Stimulated activated CD8-positive, alpha-beta memory T cell treated with anti-CD3 and anti-CD28 coated beads, Interleukin-2, amount 100 ng/mL, for 1 hour (primary cell): ENCODE data around the gene CD36.
"Not testable (repeated sequence)": the region's sequence is repeated elsewhere in the genome, so short reads cannot be mapped to it uniquely, and the experiment has no call there.

Source experiments
- DNase-seq, 2 donors: peaks; one replicate each; pipeline ENCODE4 v3.0.0-alpha.2; 2020; ENCODE audit warnings: low read depth in 2 of 2

CD36 gene

GRCh38 chr7:80653244-80653643, 14.8 kb downstream of the CD36 start:
- no peak for DNase-seq

- no peak for DNase-seq
These were observed 16.5 kb downstream of the CD36 start for GRCh38 chr7:80654887-80655340.

GRCh38 chr7:80656029-80656428, 17.6 kb downstream of the CD36 start:
- no peak for DNase-seq

- DNase-seq: no peak
These were observed 20.9 kb downstream of the CD36 start for GRCh38 chr7:80659120-80660055.

- DNase-seq: no peak
These were observed 22.5 kb downstream of the CD36 start for GRCh38 chr7:80660939-80661338.

GRCh38 chr7:80661729-80662128, 23.3 kb downstream of the CD36 start:
- no peak for DNase-seq

- no peak for DNase-seq
These were observed 23.8 kb downstream of the CD36 start for GRCh38 chr7:80662252-80662651.

- no peak for DNase-seq
These were observed 27.1 kb downstream of the CD36 start for GRCh38 chr7:80665526-80665925.

- no peak for DNase-seq
These were observed 27.9 kb downstream of the CD36 start for GRCh38 chr7:80666376-80666775.

- not testable (repeated sequence) for DNase-seq
These were observed 30.9 kb downstream of the CD36 start for GRCh38 chr7:80669367-80669766.

- DNase-seq: no peak
These were observed 33.3 kb downstream of the CD36 start for GRCh38 chr7:80671744-80672143.

- DNase-seq: no peak
These were observed 36.6 kb downstream of the CD36 start for GRCh38 chr7:80675090-80675489.

GRCh38 chr7:80676404-80676803, 38.0 kb downstream of the CD36 start:
- no peak for DNase-seq

GRCh38 chr7:80677629-80678028, 39.2 kb downstream of the CD36 start:
- DNase-seq: no peak

GRCh38 chr7:80678707-80679106, 40.3 kb downstream of the CD36 start:
- no peak for DNase-seq

GRCh38 chr7:80679921-80680907, 41.8 kb downstream of the CD36 start:
- DNase-seq: no peak

- DNase-seq: no peak
These were observed 42.9 kb downstream of the CD36 start for GRCh38 chr7:80681272-80681885.

- no peak for DNase-seq
These were observed 44.3 kb downstream of the CD36 start for GRCh38 chr7:80682744-80683143.

GRCh38 chr7:80686576-80686975, 48.1 kb downstream of the CD36 start:
- no peak for DNase-seq

GRCh38 chr7:80699045-80699638, 60.7 kb downstream of the CD36 start:
- no peak for DNase-seq

GRCh38 chr7:80699721-80700256, 61.3 kb downstream of the CD36 start:
- DNase-seq: no peak
